GM04503 (cell line): ENCODE measurements around the gene ANKMY1.

Experiments
- DNase-seq: peaks from one replicate; pipeline ENCODE4 v3.0.0-alpha.2; 2012; ENCODE audit warnings: low read depth

The ANKMY1 gene

GRCh38 chr2:240469740-240470139 lies 88.0 kb downstream of the ANKMY1 start:
- DNase-seq, result no peak

- DNase-seq, result no peak
Measured at GRCh38 chr2:240469239-240469636, 88.5 kb downstream of the ANKMY1 start.

GRCh38 chr2:240468303-240469238 lies 89.2 kb downstream of the ANKMY1 start:
- no peak for DNase-seq

- no peak for DNase-seq
Measured at GRCh38 chr2:240467659-240468302, 90.0 kb downstream of the ANKMY1 start.

GRCh38 chr2:240467149-240467642 lies 90.6 kb downstream of the ANKMY1 start:
- DNase-seq, result no peak

- DNase-seq, result no peak
Measured at GRCh38 chr2:240466579-240467148, 91.1 kb downstream of the ANKMY1 start.

GRCh38 chr2:240465765-240466578 lies 91.8 kb downstream of the ANKMY1 start:
- no peak for DNase-seq

- DNase-seq, result no peak
Measured at GRCh38 chr2:240465268-240465764, 92.5 kb downstream of the ANKMY1 start.

GRCh38 chr2:240464514-240465241 lies 93.1 kb downstream of the ANKMY1 start:
- no peak for DNase-seq

GRCh38 chr2:240463866-240464481 lies 93.8 kb downstream of the ANKMY1 start:
- DNase-seq, result no peak

GRCh38 chr2:240463274-240463865 lies 94.4 kb downstream of the ANKMY1 start:
- DNase-seq, result no peak

- DNase-seq, result no peak
Measured at GRCh38 chr2:240462707-240463273, 95.0 kb downstream of the ANKMY1 start.

GRCh38 chr2:240462073-240462706 lies 95.6 kb downstream of the ANKMY1 start:
- DNase-seq, result no peak

- no peak for DNase-seq
Measured at GRCh38 chr2:240461471-240462072, 96.2 kb downstream of the ANKMY1 start.

- no peak for DNase-seq
Measured at GRCh38 chr2:240460781-240461431, 96.9 kb downstream of the ANKMY1 start.

- DNase-seq, result no peak
Measured at GRCh38 chr2:240460253-240460711, 97.5 kb downstream of the ANKMY1 start.

GRCh38 chr2:240459401-240460252 lies 98.2 kb downstream of the ANKMY1 start:
- no peak for DNase-seq
